Measurements from ENCODE around the gene ZNF697. TPM values are rescaled to one million over a fixed set of nuclear protein-coding genes. Genes with fewer than 3 reads are reported as not detected.

The ZNF697 gene
- total RNA-seq, 1 experiment from 2014 or later: 18.0 TPM

DNA sequence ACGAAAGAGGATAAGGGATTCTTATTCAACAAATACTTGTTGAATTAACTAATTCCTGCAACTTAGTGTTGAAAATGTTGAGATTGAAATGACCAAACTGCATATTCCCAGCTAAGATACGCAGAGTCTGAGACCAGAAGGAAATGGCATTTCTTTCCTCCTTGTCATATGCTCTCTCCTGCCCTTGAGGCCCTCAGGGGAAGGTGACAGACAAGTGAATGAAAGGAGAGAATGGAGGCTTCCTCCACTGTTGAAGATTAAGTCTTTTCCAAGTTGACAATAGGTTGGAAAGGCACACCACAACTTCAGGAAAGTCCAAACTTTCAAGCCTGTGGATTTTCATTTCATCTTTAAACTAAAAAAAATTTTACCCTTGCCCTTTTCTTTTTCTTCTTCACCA, 3.1 kb upstream of the ZNF697 start:
- Mint-ChIP-seq H3K36me3 (no peaks in the 10 kb centered on the region), H3K27me3 (ENCODE audit: low read depth) (peaks cover 15% of the 10 kb centered on the region), H3K4me1 (peaks cover 38% of the 10 kb centered on the region), H3K4me3 (no peak overlapping the region), H3K9me3 (no peaks in the 10 kb centered on the region), H3K27ac (no peak overlapping the region)
- no peak for TF ChIP-seq SMAD3 (CRISPR knock-in tag; IDR thresholded peaks at IDR 0.05; ENCODE audit: borderline replicate concordance)
- TF ChIP-seq, protein P1, sequence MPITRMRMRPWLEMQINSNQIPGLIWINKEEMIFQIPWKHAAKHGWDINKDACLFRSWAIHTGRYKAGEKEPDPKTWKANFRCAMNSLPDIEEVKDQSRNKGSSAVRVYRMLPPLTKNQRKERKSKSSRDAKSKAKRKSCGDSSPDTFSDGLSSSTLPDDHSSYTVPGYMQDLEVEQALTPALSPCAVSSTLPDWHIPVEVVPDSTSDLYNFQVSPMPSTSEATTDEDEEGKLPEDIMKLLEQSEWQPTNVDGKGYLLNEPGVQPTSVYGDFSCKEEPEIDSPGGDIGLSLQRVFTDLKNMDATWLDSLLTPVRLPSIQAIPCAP (CRISPR knock-in tag; IDR thresholded peaks at IDR 0.05): no peak
- TF ChIP-seq, protein P2, sequence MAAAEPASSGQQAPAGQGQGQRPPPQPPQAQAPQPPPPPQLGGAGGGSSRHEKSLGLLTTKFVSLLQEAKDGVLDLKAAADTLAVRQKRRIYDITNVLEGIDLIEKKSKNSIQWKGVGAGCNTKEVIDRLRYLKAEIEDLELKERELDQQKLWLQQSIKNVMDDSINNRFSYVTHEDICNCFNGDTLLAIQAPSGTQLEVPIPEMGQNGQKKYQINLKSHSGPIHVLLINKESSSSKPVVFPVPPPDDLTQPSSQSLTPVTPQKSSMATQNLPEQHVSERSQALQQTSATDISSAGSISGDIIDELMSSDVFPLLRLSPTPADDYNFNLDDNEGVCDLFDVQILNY (CRISPR knock-in tag; IDR thresholded peaks at IDR 0.05): no peak
- TF ChIP-seq, protein P3, sequence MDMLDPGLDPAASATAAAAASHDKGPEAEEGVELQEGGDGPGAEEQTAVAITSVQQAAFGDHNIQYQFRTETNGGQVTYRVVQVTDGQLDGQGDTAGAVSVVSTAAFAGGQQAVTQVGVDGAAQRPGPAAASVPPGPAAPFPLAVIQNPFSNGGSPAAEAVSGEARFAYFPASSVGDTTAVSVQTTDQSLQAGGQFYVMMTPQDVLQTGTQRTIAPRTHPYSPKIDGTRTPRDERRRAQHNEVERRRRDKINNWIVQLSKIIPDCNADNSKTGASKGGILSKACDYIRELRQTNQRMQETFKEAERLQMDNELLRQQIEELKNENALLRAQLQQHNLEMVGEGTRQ (CRISPR knock-in tag; IDR thresholded peaks at IDR 0.05): no peak
- TF ChIP-seq, protein P4, sequence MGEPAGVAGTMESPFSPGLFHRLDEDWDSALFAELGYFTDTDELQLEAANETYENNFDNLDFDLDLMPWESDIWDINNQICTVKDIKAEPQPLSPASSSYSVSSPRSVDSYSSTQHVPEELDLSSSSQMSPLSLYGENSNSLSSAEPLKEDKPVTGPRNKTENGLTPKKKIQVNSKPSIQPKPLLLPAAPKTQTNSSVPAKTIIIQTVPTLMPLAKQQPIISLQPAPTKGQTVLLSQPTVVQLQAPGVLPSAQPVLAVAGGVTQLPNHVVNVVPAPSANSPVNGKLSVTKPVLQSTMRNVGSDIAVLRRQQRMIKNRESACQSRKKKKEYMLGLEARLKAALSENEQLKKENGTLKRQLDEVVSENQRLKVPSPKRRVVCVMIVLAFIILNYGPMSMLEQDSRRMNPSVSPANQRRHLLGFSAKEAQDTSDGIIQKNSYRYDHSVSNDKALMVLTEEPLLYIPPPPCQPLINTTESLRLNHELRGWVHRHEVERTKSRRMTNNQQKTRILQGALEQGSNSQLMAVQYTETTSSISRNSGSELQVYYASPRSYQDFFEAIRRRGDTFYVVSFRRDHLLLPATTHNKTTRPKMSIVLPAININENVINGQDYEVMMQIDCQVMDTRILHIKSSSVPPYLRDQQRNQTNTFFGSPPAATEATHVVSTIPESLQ (CRISPR knock-in tag; IDR thresholded peaks at IDR 0.05): no peak
- TF ChIP-seq NR1H2 (CRISPR knock-in tag; IDR thresholded peaks at IDR 0.05): no peak
- no peak for TF ChIP-seq TEAD4 (CRISPR knock-in tag; IDR thresholded peaks at IDR 0.05)
- no peak for TF ChIP-seq JAZF1 (CRISPR knock-in tag; IDR thresholded peaks at IDR 0.05)
- TF ChIP-seq, protein P5, sequence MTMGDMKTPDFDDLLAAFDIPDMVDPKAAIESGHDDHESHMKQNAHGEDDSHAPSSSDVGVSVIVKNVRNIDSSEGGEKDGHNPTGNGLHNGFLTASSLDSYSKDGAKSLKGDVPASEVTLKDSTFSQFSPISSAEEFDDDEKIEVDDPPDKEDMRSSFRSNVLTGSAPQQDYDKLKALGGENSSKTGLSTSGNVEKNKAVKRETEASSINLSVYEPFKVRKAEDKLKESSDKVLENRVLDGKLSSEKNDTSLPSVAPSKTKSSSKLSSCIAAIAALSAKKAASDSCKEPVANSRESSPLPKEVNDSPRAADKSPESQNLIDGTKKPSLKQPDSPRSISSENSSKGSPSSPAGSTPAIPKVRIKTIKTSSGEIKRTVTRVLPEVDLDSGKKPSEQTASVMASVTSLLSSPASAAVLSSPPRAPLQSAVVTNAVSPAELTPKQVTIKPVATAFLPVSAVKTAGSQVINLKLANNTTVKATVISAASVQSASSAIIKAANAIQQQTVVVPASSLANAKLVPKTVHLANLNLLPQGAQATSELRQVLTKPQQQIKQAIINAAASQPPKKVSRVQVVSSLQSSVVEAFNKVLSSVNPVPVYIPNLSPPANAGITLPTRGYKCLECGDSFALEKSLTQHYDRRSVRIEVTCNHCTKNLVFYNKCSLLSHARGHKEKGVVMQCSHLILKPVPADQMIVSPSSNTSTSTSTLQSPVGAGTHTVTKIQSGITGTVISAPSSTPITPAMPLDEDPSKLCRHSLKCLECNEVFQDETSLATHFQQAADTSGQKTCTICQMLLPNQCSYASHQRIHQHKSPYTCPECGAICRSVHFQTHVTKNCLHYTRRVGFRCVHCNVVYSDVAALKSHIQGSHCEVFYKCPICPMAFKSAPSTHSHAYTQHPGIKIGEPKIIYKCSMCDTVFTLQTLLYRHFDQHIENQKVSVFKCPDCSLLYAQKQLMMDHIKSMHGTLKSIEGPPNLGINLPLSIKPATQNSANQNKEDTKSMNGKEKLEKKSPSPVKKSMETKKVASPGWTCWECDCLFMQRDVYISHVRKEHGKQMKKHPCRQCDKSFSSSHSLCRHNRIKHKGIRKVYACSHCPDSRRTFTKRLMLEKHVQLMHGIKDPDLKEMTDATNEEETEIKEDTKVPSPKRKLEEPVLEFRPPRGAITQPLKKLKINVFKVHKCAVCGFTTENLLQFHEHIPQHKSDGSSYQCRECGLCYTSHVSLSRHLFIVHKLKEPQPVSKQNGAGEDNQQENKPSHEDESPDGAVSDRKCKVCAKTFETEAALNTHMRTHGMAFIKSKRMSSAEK (CRISPR knock-in tag; IDR thresholded peaks at IDR 0.05; ENCODE audit: borderline replicate concordance): no peak
- TF ChIP-seq RELA (CRISPR knock-in tag; IDR thresholded peaks at IDR 0.05; ENCODE audit: borderline replicate concordance): no peak
- TF ChIP-seq, protein P6, sequence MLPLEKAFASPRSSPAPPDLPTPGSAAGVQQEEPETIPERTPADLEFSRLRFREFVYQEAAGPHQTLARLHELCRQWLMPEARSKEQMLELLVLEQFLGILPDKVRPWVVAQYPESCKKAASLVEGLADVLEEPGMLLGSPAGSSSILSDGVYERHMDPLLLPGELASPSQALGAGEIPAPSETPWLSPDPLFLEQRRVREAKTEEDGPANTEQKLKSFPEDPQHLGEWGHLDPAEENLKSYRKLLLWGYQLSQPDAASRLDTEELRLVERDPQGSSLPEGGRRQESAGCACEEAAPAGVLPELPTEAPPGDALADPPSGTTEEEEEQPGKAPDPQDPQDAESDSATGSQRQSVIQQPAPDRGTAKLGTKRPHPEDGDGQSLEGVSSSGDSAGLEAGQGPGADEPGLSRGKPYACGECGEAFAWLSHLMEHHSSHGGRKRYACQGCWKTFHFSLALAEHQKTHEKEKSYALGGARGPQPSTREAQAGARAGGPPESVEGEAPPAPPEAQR (CRISPR knock-in tag; IDR thresholded peaks at IDR 0.05): no peak
- TF ChIP-seq, protein P7, sequence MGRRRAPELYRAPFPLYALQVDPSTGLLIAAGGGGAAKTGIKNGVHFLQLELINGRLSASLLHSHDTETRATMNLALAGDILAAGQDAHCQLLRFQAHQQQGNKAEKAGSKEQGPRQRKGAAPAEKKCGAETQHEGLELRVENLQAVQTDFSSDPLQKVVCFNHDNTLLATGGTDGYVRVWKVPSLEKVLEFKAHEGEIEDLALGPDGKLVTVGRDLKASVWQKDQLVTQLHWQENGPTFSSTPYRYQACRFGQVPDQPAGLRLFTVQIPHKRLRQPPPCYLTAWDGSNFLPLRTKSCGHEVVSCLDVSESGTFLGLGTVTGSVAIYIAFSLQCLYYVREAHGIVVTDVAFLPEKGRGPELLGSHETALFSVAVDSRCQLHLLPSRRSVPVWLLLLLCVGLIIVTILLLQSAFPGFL (CRISPR knock-in tag; IDR thresholded peaks at IDR 0.05; ENCODE audit: borderline replicate concordance): no peak
- TF ChIP-seq EMX1 (CRISPR knock-in tag; IDR thresholded peaks at IDR 0.05): no peak
- no peak for TF ChIP-seq ZNF416 (CRISPR knock-in tag; IDR thresholded peaks at IDR 0.05)
- TF ChIP-seq, protein P8, sequence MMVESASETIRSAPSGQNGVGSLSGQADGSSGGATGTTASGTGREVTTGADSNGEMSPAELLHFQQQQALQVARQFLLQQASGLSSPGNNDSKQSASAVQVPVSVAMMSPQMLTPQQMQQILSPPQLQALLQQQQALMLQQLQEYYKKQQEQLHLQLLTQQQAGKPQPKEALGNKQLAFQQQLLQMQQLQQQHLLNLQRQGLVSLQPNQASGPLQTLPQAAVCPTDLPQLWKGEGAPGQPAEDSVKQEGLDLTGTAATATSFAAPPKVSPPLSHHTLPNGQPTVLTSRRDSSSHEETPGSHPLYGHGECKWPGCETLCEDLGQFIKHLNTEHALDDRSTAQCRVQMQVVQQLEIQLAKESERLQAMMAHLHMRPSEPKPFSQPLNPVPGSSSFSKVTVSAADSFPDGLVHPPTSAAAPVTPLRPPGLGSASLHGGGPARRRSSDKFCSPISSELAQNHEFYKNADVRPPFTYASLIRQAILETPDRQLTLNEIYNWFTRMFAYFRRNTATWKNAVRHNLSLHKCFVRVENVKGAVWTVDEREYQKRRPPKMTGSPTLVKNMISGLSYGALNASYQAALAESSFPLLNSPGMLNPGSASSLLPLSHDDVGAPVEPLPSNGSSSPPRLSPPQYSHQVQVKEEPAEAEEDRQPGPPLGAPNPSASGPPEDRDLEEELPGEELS (CRISPR knock-in tag; IDR thresholded peaks at IDR 0.05): no peak
- TF ChIP-seq, protein P9, sequence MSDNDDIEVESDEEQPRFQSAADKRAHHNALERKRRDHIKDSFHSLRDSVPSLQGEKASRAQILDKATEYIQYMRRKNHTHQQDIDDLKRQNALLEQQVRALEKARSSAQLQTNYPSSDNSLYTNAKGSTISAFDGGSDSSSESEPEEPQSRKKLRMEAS (CRISPR knock-in tag; IDR thresholded peaks at IDR 0.05): no peak
- TF ChIP-seq ZNF317 (CRISPR knock-in tag; IDR thresholded peaks at IDR 0.05; ENCODE audit: borderline replicate concordance, low read depth): no peak
- no peak for TF ChIP-seq NR2C2 (CRISPR knock-in tag; IDR thresholded peaks at IDR 0.05)
- TF ChIP-seq, protein P10, sequence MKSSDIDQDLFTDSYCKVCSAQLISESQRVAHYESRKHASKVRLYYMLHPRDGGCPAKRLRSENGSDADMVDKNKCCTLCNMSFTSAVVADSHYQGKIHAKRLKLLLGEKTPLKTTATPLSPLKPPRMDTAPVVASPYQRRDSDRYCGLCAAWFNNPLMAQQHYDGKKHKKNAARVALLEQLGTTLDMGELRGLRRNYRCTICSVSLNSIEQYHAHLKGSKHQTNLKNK (CRISPR knock-in tag; IDR thresholded peaks at IDR 0.05): no peak
- TF ChIP-seq, protein P11, sequence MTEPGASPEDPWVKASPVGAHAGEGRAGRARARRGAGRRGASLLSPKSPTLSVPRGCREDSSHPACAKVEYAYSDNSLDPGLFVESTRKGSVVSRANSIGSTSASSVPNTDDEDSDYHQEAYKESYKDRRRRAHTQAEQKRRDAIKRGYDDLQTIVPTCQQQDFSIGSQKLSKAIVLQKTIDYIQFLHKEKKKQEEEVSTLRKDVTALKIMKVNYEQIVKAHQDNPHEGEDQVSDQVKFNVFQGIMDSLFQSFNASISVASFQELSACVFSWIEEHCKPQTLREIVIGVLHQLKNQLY (CRISPR knock-in tag; IDR thresholded peaks at IDR 0.05): no peak
- no peak for DNase-seq (ENCODE audit: low spot score)
- ChIA-PET POLR2A (no interaction called here), CTCF (interaction anchor here (0.8 to 1.7 kb wide), 2 partner anchors 11 to 40 kb away, joined by 3 read pairs; no protein-coding TSS in a partner anchor)
- no peak for ATAC-seq
